ENCODE results near the gene PAK5. TPM values are rescaled to one million over a fixed set of nuclear protein-coding genes. Genes with fewer than 3 reads are reported as not detected.

PAK5 gene
- total RNA-seq, 4 donors from 2014 or later: not detected

- no peak overlapping the region for H3K27ac ChIP-seq
- WGBS, 2 donors (ENCODE audit: low coverage in 1 of 2): 87 to 100% methylated on average over 1 to 2 of the region's 2 CpGs
- no peaks in the 10 kb centered on the region for H3K27me3 ChIP-seq
- intact Hi-C loops (cut with DNase I; ENCODE audit: low total_unique reads): no loop called here
- no peak for DNase-seq
- no peak overlapping the region for H3K4me3 ChIP-seq
- no peaks in the 10 kb centered on the region for H3K36me3 ChIP-seq
- no peaks in the 10 kb centered on the region for H3K4me1 ChIP-seq
- no peaks in the 10 kb centered on the region for H3K9me3 ChIP-seq
- in situ Hi-C loops (cut with MboI; ENCODE audit: low pct_ligation_motif_present in 1 of 4, low pct_unique_long_range_greater_than_20kb in 1 of 4, low sequenced_read_pairs in 3 of 4): no loop called here
- no peak for TF ChIP-seq EP300 (IDR thresholded peaks at IDR 0.05; ENCODE audit: low read depth)
- no peak for TF ChIP-seq POLR2A (IDR thresholded peaks at IDR 0.05)
- TF ChIP-seq CTCF (IDR thresholded peaks at IDR 0.05): no peak
- TF ChIP-seq POLR2AphosphoS5 (IDR thresholded peaks at IDR 0.05): no peak
Observed at GRCh38 chr20:9628589-9628988, 210.3 kb downstream of the PAK5 start.

GRCh38 chr20:9628141-9628540 is 210.7 kb downstream of the PAK5 start:
- H3K36me3 ChIP-seq: no peaks in the 10 kb centered on the region
- intact Hi-C loops (cut with DNase I; ENCODE audit: low total_unique reads): no loop called here
- no peak for DNase-seq
- in situ Hi-C loops (cut with MboI; ENCODE audit: low pct_ligation_motif_present in 1 of 4, low pct_unique_long_range_greater_than_20kb in 1 of 4, low sequenced_read_pairs in 3 of 4): no loop called here
- no peaks in the 10 kb centered on the region for H3K4me1 ChIP-seq
- H3K27me3 ChIP-seq: no peaks in the 10 kb centered on the region
- H3K9me3 ChIP-seq: no peaks in the 10 kb centered on the region
- no peak overlapping the region for H3K4me3 ChIP-seq
- TF ChIP-seq POLR2AphosphoS5 (IDR thresholded peaks at IDR 0.05) (no peak), POLR2A (IDR thresholded peaks at IDR 0.05) (no peak), CTCF (IDR thresholded peaks at IDR 0.05) (no peak), EP300 (IDR thresholded peaks at IDR 0.05; ENCODE audit: low read depth) (no peak)
- no peak overlapping the region for H3K27ac ChIP-seq

DNA sequence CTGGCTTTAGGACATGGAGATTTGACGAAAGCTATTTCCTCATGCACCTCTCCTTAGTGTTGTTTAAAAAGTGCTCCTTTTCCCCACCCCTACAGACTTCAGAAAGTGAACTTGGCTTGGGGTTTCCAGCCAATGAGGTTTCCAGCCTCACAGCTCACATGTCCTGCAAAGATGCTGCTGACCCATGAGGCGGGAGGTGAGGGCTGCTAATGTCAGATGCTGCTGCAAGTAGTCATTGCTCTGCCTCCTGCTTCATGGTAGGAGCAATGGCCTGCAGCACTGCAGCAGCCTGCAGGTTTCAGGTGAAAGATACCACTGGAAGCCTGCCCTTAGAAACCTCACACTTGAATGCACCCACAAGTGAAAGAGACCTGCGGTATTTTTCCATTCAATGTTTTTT is 211.7 kb downstream of the PAK5 start:
- H3K9me3 ChIP-seq: no peaks in the 10 kb centered on the region
- 67 to 76% methylated on average over 2 to 3 of the region's 3 CpGs for WGBS, 2 donors (ENCODE audit: low coverage in 1 of 2)
- intact Hi-C loops (cut with DNase I; ENCODE audit: low total_unique reads) (no loop called here), in situ Hi-C loops (cut with MboI; ENCODE audit: low pct_ligation_motif_present in 1 of 4, low pct_unique_long_range_greater_than_20kb in 1 of 4, low sequenced_read_pairs in 3 of 4) (no loop called here)
- no peak for DNase-seq
- H3K27ac ChIP-seq: no peak overlapping the region
- no peaks in the 10 kb centered on the region for H3K4me1 ChIP-seq
- TF ChIP-seq POLR2A (IDR thresholded peaks at IDR 0.05) (no peak), CTCF (IDR thresholded peaks at IDR 0.05) (no peak), POLR2AphosphoS5 (IDR thresholded peaks at IDR 0.05) (no peak), EP300 (IDR thresholded peaks at IDR 0.05; ENCODE audit: low read depth) (no peak)
- H3K36me3 ChIP-seq: no peaks in the 10 kb centered on the region
- no peak overlapping the region for H3K4me3 ChIP-seq
- H3K27me3 ChIP-seq: no peaks in the 10 kb centered on the region

GRCh38 chr20:9626357-9626756 is 212.5 kb downstream of the PAK5 start:
- Histone ChIP-seq H3K36me3 (no peaks in the 10 kb centered on the region), H3K27me3 (no peaks in the 10 kb centered on the region), H3K4me1 (no peaks in the 10 kb centered on the region), H3K27ac (no peak overlapping the region), H3K4me3 (no peak overlapping the region), H3K9me3 (no peaks in the 10 kb centered on the region)
- in situ Hi-C loops (cut with MboI; ENCODE audit: low pct_ligation_motif_present in 1 of 4, low pct_unique_long_range_greater_than_20kb in 1 of 4, low sequenced_read_pairs in 3 of 4) (no loop called here), intact Hi-C loops (cut with DNase I; ENCODE audit: low total_unique reads) (no loop called here)
- DNase-seq: no peak
- TF ChIP-seq POLR2A (IDR thresholded peaks at IDR 0.05) (no peak), POLR2AphosphoS5 (IDR thresholded peaks at IDR 0.05) (no peak), CTCF (IDR thresholded peaks at IDR 0.05) (no peak), EP300 (IDR thresholded peaks at IDR 0.05; ENCODE audit: low read depth) (no peak)
- 51 to 58% methylated on average over 3 of the region's 3 CpGs for WGBS, 2 donors (ENCODE audit: low coverage in 1 of 2)
